Suppressor macrophage treated with lipopolysaccharide for 4 hours (primary cell): ENCODE data around the gene MYO1B.

ENCODE experiments used
- DNase-seq: peaks from one replicate; pipeline ENCODE4 v3.0.0-alpha.2; 2020

Gene MYO1B

DNA sequence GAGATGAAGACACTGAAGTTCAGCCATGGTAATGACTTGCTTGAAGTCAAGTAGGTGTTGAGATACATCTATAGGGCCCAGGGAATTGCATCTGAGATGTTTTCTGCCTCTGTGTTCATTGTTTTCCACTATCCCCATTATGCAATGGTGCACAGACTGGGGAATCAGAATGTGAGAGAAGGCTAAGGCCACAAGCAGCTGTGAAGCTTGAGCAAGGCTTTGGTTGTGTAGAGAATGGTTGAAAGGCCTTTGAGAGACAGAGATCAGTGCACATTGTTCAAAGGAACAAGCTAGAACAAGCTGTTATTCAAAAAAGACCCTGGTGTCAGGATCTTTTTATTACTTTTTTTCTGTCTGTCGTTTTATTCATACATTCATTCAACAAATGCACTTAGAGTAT lies 82.3 kb downstream of the MYO1B start:
- no peak for DNase-seq

DNA sequence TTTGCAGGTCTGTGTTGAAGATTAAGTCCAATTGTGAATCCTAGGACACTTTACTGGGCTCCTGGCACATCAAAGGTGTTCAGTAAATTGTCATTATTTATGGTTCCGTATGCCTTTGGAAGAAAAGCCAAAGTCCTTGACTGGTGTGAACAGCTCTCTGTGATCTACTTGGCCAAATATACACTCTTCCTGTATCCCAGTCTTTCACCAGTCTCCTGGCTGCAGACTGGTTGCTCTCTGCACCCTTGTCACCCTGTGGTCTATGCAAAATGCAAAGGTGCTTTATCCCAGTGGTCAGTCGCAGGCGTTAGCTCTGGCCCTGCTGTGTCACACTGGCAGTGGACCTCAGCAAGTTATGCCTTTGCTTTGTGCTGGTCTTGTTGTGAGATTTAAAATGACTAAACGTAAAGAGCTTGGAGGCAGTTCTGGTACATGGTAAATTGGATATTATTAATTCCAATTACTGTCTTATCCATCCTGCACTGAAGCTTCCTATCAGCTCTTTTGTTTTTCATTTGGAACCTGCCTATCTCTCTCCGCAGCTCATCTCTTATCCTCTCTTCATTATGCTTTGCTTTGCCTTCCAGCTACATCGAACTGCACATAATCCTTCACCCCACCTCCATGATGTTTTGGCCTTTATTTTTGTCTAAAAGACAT lies 83.1 kb downstream of the MYO1B start:
- no peak for DNase-seq

DNA sequence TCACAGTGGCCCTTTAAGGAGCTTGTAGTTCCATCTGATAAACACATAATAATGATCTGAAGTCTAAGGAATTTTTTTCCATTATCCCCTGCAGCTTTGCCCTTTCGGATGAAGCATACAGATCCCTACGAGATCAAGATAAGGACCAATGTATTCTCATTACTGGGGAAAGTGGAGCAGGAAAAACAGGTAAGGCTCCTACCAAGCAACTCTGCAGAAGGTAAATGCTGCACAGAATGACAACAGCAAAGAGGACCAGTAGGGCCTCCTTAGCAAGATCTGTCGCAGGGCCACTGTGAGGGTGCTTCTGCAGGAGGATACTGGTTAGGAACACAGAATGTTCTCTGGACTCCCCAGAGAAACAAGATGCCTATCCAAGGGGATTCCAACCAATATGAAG lies 84.6 kb downstream of the MYO1B start:
- DNase-seq = no peak

DNA sequence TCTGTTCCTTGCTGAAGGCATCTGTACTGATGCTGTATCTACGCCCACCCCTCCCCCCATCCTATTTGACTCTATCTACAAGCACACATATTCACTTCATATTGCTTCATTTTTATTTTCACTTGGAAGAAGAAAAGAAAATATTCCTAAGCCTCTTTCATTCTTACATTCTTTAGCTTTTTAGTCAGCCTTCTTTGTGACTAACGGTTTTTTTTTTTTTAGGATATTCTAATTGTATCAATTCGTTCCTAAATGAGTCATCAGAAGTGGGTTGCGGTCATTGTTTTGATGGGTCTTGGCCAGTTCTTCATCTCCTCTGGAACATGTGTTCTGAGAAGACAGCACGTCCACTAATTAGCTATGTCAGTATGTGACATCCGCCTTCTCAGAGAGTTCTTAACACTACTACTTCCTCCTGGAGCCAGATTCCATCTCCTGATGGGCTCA lies 88.7 kb downstream of the MYO1B start:
- no peak for DNase-seq

DNA sequence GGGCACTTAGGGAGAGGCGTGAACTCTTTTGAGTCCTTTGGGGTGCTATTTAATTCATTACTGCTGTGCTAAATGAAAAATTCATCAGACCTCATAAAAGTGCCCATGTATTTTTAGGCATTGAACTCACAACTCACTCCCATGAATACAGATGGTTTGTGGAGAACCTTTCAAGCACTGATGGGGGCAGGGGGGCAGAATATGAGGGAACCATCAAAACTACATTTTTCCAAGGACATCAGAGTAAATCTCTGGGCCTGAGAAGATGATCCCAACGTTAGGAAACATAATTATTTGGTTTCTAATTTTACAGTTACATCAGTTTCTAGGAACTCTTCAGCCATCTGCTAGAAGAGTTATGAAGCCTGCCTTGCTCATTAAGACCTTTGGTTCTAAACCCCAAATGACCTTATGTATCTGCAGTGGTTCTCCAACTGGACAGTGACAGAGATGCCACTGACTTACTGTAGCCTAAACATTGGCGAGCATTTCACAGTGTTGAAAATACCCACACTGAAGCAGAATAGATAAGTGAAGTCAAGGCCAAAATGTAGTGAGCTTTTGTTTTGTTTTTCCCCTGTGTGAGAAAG lies 90.8 kb downstream of the MYO1B start:
- DNase-seq = no peak

DNA sequence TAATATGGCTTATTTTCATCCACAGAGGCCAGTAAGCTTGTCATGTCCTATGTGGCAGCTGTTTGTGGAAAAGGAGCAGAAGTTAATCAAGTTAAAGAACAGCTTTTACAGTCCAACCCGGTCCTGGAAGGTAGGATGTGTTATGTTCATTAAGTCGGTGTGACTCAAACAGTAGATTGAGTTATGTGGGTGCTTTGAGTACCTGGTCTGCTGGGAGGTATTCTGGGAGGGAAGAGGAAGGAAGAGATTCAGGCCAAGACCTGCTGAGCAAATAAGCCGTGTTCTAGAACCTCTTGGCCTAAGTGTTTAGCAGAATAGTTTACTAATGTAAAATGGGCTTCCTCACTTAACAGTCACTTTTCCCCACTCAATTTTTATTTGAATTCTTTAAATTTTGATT lies 96.2 kb downstream of the MYO1B start:
- no peak for DNase-seq

DNA sequence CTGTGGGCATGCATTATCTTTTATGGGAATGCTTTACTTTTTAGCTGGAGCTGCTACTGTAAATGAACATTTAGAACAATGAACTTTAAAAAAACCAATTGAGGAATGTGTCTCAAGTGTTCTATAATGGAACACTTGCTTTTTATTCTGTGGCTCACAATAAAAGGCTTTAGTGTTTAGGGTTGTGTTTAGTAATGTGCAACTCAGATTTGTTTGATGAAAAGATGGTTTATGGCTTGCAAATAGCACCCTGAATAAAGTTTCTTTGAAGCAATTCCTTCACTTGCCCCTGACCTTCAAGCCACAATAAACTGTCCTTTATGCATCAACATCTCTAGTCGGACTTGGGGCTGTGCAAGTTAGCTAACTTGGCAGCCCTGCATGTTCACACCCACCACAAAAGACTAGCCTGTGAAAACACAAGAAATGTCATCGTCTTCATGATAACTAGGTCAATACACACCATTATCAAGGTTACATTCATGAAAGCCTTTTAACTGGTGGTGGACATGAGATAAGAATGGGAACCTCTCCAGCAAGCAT lies 98.7 kb downstream of the MYO1B start:
- DNase-seq = no peak

DNA sequence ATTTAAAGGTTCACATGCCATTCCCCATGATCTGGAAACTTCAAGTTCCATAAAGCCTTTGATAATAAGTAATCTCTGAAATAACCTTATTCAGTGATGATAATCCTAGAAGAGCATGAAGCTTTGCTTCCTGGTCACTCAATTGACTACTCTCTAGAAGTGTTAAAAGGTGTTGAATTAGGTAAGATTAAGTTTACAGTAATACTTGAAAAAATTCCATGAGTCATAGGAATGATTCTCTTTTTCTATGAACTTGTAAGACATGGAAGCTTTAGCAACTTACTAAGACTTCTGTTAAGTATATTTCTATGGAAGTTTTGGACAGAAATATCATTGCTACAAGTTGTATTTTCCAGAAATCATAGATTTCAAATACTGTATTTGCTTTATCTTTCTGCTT lies 100.6 kb downstream of the MYO1B start:
- DNase-seq = no peak

DNA sequence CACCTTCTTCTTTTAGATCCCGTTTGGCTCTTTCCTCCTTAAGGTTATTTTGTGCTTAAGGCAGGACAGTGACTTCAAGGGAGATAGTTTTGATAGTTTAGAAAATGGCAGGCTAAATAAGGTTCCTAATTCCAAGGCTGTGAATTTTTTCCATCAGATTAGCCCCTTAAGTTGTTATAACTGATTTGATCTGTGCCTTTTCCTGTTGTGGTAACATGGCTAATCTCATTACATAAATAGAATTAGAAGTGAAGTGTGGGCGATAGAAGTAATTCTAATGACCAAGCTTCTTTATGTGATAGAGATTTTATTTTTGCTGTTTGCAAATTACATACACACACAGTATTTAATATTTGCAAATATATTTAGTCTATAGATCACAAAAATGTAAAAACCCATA lies 102.0 kb downstream of the MYO1B start:
- no peak for DNase-seq

DNA sequence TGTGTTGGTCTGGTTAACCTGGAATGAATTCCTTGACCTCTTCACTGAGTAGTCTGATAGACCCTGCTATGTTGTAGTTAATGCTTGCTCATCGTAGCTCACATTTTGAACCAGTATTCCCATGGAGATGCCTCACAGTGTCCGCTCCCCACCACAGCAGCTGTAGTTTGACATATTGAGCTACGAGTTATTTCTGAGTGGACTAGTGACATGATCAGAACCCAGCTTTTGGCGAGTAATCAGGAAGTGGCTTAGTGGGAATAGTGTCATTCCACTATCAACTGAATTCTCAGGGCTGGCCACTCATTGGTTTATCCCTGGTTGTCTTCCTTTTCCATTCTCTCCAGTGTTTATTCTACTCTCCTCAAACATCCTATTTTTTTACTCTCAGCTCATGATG lies 102.7 kb downstream of the MYO1B start:
- DNase-seq = no peak

DNA sequence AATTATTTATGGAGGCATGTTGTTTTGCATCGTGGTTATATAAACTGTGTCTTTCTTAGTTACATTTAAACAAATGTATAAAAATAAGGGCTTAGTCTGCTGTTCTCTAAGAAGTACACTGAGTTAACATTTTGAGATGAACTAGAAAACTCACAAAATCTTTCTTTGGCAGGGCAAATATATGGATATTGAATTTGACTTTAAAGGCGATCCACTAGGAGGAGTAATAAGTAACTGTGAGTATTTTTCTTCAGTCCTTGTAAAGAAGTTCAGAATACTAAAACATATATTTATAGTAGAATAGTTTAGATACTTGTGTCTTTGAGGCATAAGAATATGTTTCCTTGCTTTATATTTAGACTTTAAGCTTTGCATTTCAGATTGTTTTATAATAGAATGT lies 104.8 kb downstream of the MYO1B start:
- DNase-seq = no peak

DNA sequence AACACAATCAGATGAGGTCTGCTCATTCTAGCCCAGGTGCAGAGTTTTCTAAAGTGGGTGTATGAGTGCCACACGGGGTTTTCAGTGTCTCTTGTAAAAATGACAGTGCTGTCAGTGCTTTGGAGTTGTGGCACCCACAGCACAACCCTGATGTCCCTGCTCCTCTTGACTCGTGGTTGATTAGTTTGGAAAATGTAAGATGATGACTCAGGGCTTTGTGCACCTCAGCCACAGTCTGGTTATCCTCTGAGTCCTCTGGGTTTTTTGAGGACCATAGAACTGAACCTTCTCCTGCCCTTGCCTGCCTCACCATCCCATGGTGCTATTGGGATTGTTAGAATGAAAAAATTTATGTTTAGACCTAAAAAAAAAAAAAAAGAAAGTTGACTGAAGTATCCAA lies 105.6 kb downstream of the MYO1B start:
- DNase-seq = no peak

DNA sequence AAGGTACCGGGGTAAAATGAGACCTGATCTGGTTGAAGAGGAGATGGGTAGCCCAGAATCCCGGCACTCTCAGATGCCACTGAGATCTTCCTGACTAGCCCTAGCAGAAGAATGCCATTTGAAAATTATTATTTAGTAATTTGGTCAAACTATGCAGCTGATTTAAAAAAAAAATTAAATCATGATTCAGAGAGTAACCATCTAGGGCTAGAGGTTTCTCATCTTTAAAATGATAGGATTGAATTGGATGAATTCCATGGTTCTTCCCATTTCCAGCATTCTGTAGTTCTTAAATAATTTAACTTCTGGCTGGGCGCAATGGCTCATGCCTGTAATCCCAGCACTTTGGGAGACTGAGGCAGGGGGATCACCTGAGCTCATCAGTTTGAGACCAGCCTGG lies 106.1 kb downstream of the MYO1B start:
- no peak for DNase-seq

DNA sequence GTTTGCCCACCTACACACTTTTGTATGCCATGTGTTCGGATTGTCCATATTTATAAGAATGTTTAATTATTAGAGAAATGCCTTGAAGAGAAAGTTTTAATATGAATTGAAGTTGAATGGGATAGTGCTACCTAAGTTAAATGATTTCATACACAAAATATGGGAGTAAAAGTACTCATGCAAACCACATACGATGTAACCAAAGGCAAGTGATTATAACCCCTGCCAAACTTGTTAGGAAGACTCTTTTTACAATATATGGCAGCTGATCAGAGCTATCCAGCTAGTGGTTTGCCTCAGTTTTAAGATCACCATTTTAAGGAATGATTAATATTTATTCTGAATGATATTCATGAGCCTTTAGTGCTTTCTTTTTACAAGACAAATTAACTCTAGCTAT lies 106.7 kb downstream of the MYO1B start:
- DNase-seq = no peak

DNA sequence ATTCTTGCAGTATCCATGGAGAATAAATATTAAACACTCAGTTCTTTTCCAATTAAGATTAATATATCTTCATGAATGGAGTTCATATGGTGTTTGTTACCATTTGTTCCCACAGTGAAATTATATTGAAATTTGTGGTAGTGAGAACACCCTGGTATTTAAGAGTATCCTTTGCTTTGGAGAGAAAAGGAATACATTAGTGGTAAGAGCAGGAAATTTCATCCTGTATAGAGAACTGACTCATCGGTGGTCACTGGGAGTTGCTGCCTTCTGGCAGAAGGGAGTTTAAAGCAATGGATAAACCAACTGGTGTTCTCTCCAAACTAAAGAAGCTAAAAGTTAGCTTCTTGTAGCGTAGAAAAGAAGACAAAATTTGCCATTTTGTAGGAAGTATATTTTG lies 107.3 kb downstream of the MYO1B start:
- no peak for DNase-seq

DNA sequence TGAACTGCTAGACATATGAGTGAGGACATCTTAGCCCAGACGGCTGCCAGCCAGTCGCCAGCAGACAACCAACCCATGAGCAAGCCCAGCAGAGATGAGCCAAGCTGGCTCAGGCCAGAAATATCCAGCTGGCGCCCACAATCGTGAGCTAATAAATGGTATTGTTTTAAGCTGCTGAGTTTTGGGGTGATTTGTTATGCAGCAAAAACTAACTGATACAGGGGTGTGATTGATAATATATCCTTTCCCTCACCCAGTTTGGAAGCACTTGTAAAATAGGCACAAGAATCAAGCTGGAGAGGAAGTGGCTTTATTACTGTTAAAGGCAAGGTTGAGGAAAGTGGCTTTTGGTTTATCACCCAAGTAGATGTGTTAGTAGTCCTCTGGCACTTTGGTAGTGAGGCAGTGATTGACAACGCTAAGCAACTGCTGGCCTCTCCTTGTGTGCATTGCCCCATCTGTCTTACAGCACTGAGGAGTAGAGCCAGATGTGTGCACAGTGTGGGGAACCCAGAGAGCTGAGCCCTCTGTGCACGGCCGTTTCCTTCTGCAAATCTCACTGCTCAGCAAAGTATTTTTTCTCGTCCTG lies 110.1 kb downstream of the MYO1B start:
- DNase-seq = no peak

DNA sequence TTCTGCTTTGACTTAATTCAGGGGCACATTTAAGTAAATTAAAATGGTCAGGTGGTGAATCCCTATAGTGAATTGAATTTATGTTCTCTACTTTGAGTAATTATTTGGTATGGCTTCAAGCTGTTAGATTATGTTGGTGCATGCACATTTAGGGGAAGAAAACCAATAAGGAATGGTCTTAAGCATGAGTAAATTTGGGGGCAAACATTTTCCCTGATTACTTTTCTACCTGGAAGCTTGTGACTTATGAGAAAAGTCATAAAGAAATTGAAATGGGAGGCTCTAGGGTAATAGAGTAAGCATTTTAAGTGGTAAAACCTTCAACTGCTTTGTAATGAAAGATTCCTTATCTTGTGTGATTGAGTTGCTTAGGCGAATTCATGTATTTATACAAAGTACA lies 112.5 kb downstream of the MYO1B start:
- no peak for DNase-seq

DNA sequence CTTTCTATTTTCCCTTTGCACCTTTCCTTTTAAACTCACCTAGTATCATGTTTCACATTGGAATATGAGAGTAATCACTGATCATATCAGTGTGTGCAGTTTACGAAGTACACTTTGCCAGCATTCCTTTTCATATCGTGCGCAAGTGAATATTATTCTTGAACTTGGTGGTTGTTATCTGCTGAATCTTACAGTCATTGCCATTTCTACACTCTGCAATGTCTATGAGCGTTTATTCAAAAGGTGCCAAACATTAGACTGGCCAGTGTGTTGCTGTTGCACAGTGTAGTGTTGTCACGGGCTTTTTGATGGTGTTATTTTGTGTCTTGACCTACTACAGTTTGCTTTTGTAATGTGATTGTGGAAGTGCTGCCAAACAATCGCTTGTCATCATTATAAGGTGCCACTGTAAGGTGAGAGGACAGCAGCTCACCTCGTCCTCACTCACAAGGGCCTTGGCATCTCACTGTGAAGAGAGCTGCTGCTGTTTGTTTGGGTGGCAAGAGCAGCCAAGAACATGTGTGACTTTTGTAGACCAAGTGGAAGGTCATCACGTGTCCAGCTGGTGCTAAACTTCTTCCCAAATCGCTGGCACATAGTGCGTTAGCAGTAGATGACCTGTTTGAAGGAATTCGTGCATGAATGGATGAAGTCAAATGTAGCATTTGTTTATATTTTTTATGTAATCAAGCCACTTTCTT lies 113.3 kb downstream of the MYO1B start:
- no peak for DNase-seq

DNA sequence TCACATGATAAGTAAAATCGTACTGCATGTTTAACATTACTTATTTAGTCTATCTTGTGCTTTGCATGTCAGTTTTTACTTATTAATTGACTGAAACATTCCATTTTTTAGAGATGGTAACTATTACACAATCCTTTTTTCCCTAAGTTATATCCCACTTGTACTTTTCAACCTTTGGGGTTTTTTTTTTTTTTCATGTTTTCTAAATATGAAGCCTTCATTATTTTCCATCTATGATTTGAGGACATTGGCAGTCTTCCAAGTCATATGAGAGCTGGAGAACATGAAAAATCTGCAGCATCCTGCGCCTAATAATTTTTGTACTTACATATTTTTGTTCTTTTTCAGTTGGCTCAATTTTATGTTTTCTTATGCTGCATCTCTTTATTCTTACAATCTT lies 113.9 kb downstream of the MYO1B start:
- DNase-seq = no peak

DNA sequence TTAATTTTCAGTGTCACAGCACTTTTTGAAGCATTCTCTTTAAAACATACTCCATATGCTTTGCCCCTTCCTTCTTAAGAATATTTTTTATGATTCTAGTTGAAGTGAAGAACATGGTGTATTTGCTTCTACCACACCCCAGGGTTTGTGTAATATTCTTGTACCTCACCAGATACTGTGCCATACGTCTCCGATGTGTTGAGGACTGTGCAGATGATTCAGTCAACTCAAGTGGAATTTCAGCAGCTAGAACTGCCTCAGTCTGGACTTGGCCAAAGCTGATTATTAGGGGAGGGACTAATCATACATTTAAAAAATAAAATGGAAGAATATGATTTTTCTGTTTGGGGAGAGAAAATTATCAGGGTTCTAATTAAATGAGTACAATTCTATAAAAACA lies 115.7 kb downstream of the MYO1B start:
- DNase-seq = no peak

DNA sequence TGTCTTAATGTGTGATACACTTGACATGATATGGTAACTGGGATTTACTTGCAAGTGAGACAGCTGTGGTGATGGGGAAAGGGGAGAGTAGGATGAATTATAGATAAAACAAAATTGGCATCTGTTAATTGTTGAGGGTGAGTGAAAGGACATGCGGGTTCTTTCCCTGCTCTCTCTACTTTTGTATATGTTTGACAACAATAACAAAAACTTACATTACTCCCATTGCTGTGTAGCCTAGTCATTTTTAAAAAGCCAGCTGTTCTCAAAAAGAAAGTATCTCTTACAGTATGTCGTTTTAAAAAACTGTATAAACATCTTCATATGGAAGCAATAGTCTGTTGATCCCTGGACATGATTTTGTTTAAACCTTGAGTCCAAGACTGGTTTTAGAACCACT lies 117.6 kb downstream of the MYO1B start:
- no peak for DNase-seq

DNA sequence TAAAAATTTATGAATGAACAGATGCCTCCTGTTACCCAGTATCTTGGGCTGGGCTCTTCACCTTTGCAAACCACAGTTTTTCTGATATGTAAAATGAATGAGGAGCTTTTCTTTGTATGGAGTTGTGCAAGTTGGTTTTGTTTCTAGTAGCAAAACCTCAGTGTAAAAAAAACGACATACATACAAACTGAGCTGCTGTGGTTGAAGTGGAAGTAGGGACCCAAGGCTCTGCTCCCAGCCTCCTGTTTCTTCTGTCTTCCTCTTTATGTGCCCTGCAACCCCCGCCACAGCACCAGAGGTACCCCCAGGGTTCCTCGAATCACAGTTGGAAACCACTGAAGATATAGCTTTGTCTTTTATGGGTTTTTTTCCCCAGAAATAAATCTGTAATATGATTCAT lies 118.1 kb downstream of the MYO1B start:
- no peak for DNase-seq

DNA sequence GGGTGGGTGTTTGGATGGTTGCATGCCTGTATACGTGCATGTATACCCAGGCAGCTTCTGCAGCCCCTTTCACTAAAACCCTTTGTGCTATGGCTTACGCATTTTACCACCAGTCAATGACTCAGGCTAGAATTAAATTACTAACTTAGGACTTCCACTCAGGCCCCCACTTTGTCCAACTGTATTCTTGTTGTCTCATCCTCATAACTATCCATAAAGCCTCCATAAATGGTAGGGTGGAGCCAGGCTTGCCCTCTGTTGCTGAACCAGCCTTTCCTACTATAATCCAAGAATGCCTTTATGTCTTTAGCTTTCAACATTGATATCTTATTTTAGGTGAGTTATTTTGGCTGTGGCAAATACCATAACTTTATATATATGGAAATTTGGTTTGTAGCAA lies 119.9 kb downstream of the MYO1B start:
- no peak for DNase-seq

DNA sequence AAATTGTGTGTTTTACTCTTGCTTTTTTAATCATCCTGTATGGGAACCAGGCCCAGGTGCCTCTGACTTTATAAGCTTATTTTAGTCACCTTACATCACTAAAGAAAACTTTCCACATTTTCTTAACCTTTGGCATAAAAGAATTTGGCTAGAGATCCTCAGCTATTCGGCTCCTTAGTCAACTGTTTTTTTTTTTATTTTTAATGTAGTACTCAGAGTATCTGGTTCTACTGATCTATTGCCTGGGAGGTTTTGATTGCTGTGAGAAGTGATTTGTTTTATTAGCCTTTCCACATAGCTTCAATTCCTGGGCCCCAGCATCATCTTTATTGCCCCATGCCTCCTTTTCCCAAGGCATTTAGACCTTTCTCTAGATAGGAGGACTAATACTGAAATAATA lies 121.0 kb downstream of the MYO1B start:
- no peak for DNase-seq
